Thoracic aorta (tissue), 2 donors: ENCODE data around the gene PPP1R3D. TPM values are rescaled to one million over a fixed set of nuclear protein-coding genes. Genes with fewer than 3 reads are reported as not detected.

Experiments used
- ATAC-seq: fragments of 150-250 bp; one replicate; pipeline ENCODE4 v1.8.0; 2017; ENCODE audit warnings: low read depth; ENCODE audit not compliant: insufficient number of reproducible peaks, low FRiP score
- DNase-seq: peaks from one replicate; pipeline ENCODE4 v3.0.0-alpha.2; 2020; ENCODE audit warnings: low spot score
- H3K27ac ChIP-seq, 2 donors: fragments of 200-600 bp; sonication (generic); 1 replicate in 1 of 2; 2 replicates in 1 of 2; pipeline ENCODE4 v1.5.1; 2016; ENCODE audit warnings: mild to moderate bottlenecking in 2 of 2, moderate library complexity in 2 of 2
- H3K27me3 ChIP-seq: fragments of 200-600 bp; sonication (generic); replicated peaks from 2 replicates; pipeline ENCODE4 v1.6.0; 2016; ENCODE audit warnings: mild to moderate bottlenecking; ENCODE audit not compliant: insufficient read depth
- H3K36me3 ChIP-seq: fragments of 200-600 bp; sonication (generic); one replicate; pipeline ENCODE4 v1.5.1; 2016
- H3K4me1 ChIP-seq, 2 donors: fragments of 200-600 bp; sonication (generic); 1 replicate in 1 of 2; 2 replicates in 1 of 2; pipeline versions ENCODE4 v1.5.1 to v1.6.0; 2016; ENCODE audit warnings: low read depth in 2 of 2, mild to moderate bottlenecking in 1 of 2; ENCODE audit not compliant: control insufficient read depth in 1 of 2
- H3K4me3 ChIP-seq: fragments of 200-600 bp; sonication (generic); 2 replicates; pipeline ENCODE4 v1.5.1; 2016; ENCODE audit warnings: mild to moderate bottlenecking
- H3K9me3 ChIP-seq: fragments of 200-600 bp; sonication (generic); 2 replicates; pipeline ENCODE4 v1.5.1; 2016
- CTCF ChIP-seq: fragments of 200-600 bp; sonication (generic); IDR thresholded peaks from one replicate; pipeline ENCODE4 v1.5.1; 2019; ENCODE audit warnings: antibody characterized with exemption
- total RNA-seq, 2 donors: library from RNA; depleted of rRNA; stranded (reverse); fragments of >200 nt; gene quantifications; one replicate each; pipeline versions ENCODE4 v1.1.0 to v1.2.3, GENCODE V29; 2016

PPP1R3D gene
- total RNA-seq, 2 donors from 2014 or later: 10.5 to 13.0 TPM

GRCh38 chr20:59984541-59984940 lies 44.4 kb upstream of the PPP1R3D start:
- Histone ChIP-seq H3K36me3 (no peaks in the 10 kb centered on the region), H3K4me3 (no peak overlapping the region), H3K9me3 (no peaks in the 10 kb centered on the region), H3K27ac (no peak overlapping the region), H3K27me3 (no peaks in the 10 kb centered on the region), H3K4me1 (peaks cover 0 to 5% of the 10 kb centered on the region in 2 donors)
- no peak for TF ChIP-seq CTCF
- ATAC-seq (no peak), DNase-seq (no peak)

- Histone ChIP-seq H3K4me3 (no peak overlapping the region), H3K36me3 (no peaks in the 10 kb centered on the region), H3K27ac (no peak overlapping the region), H3K4me1 (peaks cover 0 to under 1% of the 10 kb centered on the region in 2 donors), H3K9me3 (no peaks in the 10 kb centered on the region), H3K27me3 (no peaks in the 10 kb centered on the region)
- ATAC-seq (no peak), DNase-seq (no peak)
- TF ChIP-seq CTCF: no peak
Observed at GRCh38 chr20:59983076-59983475, 43.0 kb upstream of the PPP1R3D start.

GRCh38 chr20:59977086-59977485 lies 37.0 kb upstream of the PPP1R3D start:
- no peak overlapping the region for H3K4me3 ChIP-seq
- TF ChIP-seq CTCF: no peak
- ATAC-seq (no peak), DNase-seq (no peak)
- no peaks in the 10 kb centered on the region for H3K36me3 ChIP-seq
- no peaks in the 10 kb centered on the region for H3K4me1 ChIP-seq
- H3K27ac ChIP-seq: no peak overlapping the region
- no peaks in the 10 kb centered on the region for H3K27me3 ChIP-seq
- no peaks in the 10 kb centered on the region for H3K9me3 ChIP-seq

- Histone ChIP-seq H3K9me3 (no peaks in the 10 kb centered on the region), H3K4me1 (no peaks in the 10 kb centered on the region), H3K27ac (no peak overlapping the region), H3K27me3 (no peaks in the 10 kb centered on the region), H3K4me3 (no peak overlapping the region), H3K36me3 (no peaks in the 10 kb centered on the region)
- TF ChIP-seq CTCF: no peak
- ATAC-seq: no peak
- no peak for DNase-seq
Observed at GRCh38 chr20:59976156-59976782, 36.2 kb upstream of the PPP1R3D start.

GRCh38 chr20:59972037-59972801 lies 32.1 kb upstream of the PPP1R3D start:
- Histone ChIP-seq H3K9me3 (no peaks in the 10 kb centered on the region), H3K36me3 (no peaks in the 10 kb centered on the region), H3K27me3 (no peaks in the 10 kb centered on the region), H3K4me3 (no peak overlapping the region), H3K27ac (no peak overlapping the region), H3K4me1 (no peaks in the 10 kb centered on the region)
- no peak for DNase-seq
- no peak for TF ChIP-seq CTCF
- ATAC-seq: no peak
